Thyroid gland (tissue), 4 donors: ENCODE data around the gene PPHLN1.

Source experiments
- POLR2A ChIP-seq, 2 donors: fragments of 450-650 bp; IDR thresholded peaks; one replicate each; pipeline ENCODE4 v1.6.1; 2017; ENCODE audit warnings: antibody characterized with exemption in 2 of 2, mild to moderate bottlenecking in 2 of 2, moderate library complexity in 1 of 2
- TF ChIP-seq, protein P1 (sequence below), 6 experiments: fragments of 200-600 bp in 3 of 6; fragments of 450-650 bp in 3 of 6; sonication (generic) in 3 of 6; IDR thresholded peaks; one replicate each; pipeline ENCODE4 v1.5.1; 2016 to 2019; ENCODE audit warnings: antibody characterized with exemption in 6 of 6, mild to moderate bottlenecking in 2 of 6, inconsistent platforms in 1 of 6, moderate library complexity in 1 of 6

- TF ChIP-seq, protein P1, sequence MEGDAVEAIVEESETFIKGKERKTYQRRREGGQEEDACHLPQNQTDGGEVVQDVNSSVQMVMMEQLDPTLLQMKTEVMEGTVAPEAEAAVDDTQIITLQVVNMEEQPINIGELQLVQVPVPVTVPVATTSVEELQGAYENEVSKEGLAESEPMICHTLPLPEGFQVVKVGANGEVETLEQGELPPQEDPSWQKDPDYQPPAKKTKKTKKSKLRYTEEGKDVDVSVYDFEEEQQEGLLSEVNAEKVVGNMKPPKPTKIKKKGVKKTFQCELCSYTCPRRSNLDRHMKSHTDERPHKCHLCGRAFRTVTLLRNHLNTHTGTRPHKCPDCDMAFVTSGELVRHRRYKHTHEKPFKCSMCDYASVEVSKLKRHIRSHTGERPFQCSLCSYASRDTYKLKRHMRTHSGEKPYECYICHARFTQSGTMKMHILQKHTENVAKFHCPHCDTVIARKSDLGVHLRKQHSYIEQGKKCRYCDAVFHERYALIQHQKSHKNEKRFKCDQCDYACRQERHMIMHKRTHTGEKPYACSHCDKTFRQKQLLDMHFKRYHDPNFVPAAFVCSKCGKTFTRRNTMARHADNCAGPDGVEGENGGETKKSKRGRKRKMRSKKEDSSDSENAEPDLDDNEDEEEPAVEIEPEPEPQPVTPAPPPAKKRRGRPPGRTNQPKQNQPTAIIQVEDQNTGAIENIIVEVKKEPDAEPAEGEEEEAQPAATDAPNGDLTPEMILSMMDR (IDR thresholded peaks at IDR 0.05): no peak
- no peak for TF ChIP-seq POLR2A (IDR thresholded peaks at IDR 0.05)
Measured at GRCh38 chr12:42448841-42449240, 122.9 kb downstream of the PPHLN1 start.
